ELF-1 (cell line): ENCODE measurements around the gene GJA4.
"Not testable (repeated sequence)": the region's sequence is repeated elsewhere in the genome, so short reads cannot be mapped to it uniquely, and the experiment has no call there.

ENCODE experiments used
- DNase-seq: peaks from one replicate; pipeline ENCODE4 v3.0.0-alpha.2; 2016; ENCODE audit warnings: low read depth, low spot score

The GJA4 gene

DNA sequence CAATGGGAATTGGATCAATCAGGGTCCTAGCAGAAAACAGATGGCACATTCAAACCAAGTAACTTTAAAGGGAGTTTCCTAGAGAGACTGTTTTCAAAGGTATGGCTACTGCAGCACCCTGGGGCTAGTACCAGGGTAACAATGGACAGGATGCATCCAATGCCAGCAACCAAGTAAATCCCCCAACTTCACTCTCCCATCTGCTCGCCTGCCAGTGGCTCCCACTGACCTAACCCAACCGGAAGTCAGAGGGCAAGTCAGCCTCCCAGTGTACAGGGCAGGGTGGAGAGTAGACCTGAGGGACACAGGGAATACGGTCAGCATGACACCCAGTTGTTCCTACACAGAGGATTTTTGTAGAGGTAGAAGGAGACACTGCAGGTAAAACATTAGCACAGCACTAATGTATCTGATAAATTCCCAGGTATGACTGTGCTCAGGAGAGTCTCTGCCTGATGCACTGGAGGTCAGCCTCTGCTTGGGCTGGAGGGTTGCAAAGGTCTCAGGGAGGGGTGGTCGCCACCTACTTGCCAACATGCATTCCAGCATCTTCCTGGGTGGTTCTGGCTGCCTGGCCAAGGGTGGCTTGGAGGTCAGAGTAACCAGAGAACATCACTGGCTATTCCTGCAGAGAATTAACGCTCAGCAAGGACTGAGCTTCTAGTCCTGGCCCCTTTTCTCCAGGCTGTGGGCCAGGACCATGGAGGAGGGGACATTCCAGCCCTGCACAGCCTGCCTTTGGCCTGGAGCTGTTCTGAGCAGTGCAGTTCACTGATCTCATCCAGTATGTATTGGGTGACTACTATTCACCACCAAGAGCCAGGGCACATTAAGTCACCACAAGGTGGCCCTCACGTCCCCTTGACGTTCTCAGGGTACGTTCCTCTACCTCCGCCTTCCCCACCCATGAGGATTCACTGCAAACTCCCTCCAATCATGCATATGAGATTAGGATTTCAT is 5.1 kb upstream of the GJA4 start:
- peak; percentile 69 for DNase-seq

DNA sequence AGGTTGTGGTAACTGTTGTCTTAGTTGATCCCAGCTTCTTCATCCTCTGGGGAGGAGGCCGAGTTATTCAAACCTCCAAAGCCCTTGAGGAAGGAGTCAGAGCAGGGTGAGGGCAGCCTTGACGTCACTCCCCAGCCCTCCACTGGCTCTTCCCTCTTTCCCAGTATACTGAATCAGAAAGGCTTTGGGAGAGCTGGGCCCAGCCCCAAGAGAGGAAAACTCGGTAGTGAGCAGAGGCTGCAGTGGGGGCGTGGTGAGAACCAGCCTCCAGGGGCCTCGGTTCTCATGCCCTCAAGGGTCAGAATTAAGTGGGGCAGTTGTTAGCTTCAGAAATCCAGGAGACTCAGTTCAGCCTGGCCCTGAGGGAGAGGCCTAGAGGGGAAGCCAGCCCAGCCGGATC is 1.8 kb upstream of the GJA4 start:
- DNase-seq, result no peak

DNA sequence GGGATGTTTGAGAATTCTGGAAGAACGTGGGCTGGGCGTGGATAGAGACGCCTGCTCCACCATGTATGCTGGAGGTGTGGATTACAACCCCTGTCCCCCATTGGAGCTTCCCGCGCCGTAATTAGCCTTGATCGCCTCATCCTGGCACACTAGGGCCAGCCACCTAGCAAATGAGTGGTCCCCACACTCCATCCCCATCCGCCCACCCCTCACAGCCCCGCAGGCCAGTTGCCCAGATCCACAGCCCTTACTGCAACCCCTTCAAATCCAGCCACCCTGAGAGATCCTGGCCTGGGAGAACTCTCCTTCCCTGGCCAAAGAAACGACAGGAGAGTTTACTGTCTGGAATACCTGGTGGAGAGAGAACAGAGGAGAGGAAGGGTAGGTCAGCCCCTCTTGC is 375 bp upstream of the GJA4 start:
- no peak for DNase-seq

DNA sequence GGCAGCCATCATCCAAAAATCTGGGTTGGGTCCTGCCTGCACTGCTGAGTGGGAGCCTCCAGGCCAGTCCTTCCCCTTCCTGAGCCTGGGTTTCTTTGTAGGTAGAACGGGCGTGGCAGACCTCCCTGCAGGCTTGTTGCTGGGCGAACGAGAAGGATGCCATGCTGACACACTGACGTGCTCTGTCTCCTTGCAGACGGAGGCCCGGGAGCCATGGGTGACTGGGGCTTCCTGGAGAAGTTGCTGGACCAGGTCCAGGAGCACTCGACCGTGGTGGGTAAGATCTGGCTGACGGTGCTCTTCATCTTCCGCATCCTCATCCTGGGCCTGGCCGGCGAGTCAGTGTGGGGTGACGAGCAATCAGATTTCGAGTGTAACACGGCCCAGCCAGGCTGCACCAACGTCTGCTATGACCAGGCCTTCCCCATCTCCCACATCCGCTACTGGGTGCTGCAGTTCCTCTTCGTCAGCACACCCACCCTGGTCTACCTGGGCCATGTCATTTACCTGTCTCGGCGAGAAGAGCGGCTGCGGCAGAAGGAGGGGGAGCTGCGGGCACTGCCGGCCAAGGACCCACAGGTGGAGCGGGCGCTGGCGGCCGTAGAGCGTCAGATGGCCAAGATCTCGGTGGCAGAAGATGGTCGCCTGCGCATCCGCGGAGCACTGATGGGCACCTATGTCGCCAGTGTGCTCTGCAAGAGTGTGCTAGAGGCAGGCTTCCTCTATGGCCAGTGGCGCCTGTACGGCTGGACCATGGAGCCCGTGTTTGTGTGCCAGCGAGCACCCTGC is 1.4 kb downstream of the GJA4 start:
- DNase-seq, result no peak

DNA sequence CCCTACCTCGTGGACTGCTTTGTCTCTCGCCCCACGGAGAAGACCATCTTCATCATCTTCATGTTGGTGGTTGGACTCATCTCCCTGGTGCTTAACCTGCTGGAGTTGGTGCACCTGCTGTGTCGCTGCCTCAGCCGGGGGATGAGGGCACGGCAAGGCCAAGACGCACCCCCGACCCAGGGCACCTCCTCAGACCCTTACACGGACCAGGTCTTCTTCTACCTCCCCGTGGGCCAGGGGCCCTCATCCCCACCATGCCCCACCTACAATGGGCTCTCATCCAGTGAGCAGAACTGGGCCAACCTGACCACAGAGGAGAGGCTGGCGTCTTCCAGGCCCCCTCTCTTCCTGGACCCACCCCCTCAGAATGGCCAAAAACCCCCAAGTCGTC is 2.0 kb downstream of the GJA4 start:
- DNase-seq, result no peak

DNA sequence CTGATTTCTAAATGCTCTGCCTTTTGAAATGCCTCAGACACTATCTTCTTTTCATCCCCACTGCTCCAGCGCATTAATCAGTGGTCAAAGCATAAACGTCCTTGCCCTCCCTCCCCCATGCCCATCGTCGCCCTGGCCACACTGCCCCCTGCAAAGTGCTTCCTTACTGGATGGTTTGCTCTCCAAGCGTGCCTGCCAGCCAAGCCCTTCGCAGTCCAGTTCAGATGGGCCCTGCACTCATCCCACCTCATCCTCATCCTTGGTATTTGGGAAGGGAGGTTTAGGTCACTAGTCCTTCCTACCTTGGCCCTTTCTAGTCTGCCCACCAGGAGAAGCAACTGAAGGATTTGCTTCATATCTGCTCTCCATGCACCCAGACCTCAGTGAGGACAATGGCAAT is 3.1 kb downstream of the GJA4 start:
- DNase-seq, result no peak

- DNase-seq, result no peak
Measured at GRCh38 chr1:34796990-34797389, 4.2 kb downstream of the GJA4 start.

DNA sequence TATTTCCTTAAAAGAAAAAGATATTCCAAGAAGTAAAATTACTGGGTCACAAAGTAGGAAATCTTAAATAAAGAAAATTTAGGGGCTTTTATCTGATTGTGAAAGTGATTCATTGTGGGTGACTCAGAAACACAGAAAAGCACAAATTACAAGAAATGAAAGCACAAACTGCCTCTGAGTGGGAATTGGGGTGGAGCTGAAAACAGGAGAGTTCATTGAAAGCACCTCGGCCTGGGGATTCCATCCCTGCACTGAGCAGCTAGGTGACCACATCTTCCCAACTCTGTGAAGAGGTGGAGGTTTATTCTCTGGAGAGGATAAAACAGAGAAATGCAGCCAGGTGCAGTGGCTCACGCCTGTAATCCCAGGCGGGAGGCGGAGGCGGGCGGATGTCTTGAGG is 7.4 kb downstream of the GJA4 start:
- DNase-seq, result no peak

GRCh38 chr1:34803770-34804169 is 11.0 kb downstream of the GJA4 start:
- DNase-seq, result no peak

DNA sequence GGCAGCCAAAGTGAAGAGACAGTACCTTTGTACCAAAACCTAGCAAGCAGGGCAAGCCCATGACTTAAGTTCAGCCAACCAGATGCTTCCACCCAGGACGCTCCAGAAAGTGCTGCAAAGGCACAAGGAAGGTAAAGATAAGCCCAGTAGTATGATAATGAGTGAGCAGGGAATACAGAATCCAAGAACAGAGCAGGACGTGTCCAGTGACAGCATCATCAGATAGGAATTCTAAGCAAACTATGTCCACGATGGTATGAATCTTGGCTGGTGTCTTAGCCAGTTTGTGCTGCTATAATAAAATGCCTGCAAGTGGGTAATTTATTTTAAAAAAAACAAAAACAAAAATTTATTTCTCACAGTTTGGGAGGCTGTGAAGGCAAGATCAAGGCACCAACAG is 13.6 kb downstream of the GJA4 start:
- DNase-seq, result no peak

DNA sequence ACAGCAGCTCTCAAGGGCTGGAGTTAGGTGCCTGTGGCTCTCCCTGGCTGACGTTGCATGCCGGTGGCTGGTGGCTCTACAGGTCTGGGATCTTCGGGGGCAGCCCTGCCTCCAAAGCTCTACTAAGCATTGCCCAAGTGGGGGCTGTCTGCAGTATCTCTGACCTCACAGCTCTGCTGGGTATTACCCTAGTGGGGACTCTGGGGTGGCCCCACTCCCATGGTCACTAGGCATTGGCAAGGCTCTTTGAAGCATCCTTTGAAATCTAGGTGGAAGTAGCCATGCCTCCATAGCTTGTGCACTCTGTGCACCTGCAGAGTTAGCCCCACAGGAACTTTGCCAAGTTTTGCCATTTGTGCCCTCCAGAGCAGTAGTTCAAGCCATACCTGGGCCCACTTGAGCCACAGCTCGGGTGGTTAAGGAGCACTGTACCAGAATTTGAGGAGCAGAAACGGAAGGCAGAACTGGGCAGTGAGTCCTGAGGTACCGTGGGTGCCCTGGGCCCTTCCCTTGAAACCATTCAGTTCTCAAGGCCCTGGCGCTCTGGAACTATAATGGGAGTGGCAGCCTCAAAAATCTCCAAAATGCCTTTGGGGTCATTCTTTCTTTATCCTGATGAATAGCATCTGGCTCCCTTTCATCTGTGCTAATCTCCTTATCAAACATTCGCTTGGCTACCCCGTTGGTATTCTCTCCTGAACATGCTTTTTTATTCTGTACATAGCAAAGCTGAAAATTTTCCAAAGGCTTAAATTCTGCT is 15.4 kb downstream of the GJA4 start:
- DNase-seq, result no peak

- DNase-seq, result not testable (repeated sequence)
Measured at GRCh38 chr1:34810781-34811180, 18.0 kb downstream of the GJA4 start.

- no peak for DNase-seq
Measured at GRCh38 chr1:34816332-34816731, 23.5 kb downstream of the GJA4 start.

DNA sequence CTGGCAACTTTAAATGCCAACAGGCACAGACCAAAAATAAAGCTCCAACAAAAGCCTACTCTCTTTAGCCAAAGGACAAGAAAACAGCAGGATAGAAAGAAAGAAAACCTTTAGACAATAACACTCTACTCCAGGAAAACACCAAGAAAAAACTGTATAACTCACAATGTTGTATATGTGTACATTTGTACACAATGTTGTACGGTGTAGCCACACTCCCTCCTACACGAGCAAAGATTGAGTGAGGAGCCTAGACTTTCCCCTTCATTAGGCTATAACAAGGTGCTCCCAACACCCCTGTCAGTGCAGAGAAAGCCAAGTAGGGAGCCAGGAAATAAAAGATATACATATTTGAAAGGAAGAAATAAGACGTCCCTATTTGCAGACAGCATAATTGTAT is 24.0 kb downstream of the GJA4 start:
- no peak for DNase-seq

- DNase-seq, result not testable (repeated sequence)
Measured at GRCh38 chr1:34818862-34819261, 26.1 kb downstream of the GJA4 start.

DNA sequence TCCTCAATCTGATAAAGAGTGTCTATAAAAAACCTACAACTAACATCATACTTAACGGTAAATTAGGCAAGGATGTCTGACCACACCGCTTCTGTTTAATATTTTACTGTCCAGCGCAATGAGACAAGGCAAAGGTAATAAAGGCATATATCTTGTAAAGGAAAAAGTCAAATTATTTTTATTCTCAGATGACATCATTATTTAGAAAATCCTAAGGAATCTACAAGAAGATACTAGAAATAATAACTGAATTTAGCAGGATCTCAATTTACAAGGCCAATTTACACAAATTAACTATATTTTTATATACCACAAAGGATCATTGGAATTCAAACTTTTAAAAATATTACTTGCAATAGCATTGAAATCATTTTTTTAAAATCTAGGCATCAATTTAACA is 29.4 kb downstream of the GJA4 start:
- no peak for DNase-seq

GRCh38 chr1:34824817-34825454 is 32.1 kb downstream of the GJA4 start:
- DNase-seq, result no peak

DNA sequence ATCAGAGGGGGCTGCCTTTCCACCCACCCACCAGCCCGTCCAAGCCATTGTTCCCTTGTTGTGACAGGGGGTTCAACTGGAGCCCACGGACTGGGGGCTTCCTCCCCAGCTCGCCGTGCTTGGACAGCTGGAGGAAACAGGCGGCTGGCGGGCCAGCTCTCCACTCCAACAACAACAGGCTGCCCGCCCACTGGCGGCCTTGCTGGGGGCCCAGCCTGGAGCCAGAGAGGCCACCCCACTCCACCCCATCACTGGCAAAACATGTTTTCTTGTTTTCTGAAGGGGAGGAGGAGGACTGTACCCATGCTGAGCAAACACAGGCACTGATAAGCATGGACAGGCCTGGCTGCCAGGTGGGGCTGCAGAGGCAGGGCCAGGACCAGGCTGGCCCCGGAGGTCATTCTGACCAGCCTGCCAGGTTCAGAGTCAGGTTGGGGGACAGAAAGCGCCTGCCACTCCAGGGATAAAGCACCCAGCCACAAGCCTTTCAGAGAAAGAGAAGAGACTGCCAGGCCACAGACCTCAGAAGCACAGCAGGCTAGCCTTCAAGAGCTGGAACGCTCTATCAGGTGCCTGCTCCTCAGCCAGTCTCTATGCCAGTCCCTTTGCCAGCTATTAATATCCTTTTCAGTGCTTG is 32.8 kb downstream of the GJA4 start:
- DNase-seq, result peak; percentile 68

- DNase-seq, result no peak
Measured at GRCh38 chr1:34827341-34827941, 34.6 kb downstream of the GJA4 start.

DNA sequence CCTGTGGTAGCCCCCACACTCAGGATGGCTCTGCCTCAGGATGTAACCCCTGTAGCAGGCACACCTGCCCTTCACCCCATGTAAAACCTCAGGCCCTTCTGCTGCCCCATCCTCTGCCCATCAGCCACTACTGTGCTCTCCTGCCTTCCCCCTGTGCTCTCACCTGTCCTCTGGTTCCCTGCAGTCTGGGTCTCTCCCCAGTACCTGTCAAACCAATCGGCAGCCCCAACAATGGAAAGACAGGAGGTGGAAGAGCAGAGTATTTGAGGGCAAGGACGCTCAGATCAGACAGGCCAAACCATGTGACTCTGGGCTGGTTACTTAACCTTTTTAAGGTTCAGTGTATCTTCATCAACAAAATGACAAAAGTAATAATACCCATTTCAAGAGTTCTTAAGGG is 35.8 kb downstream of the GJA4 start:
- no peak for DNase-seq

DNA sequence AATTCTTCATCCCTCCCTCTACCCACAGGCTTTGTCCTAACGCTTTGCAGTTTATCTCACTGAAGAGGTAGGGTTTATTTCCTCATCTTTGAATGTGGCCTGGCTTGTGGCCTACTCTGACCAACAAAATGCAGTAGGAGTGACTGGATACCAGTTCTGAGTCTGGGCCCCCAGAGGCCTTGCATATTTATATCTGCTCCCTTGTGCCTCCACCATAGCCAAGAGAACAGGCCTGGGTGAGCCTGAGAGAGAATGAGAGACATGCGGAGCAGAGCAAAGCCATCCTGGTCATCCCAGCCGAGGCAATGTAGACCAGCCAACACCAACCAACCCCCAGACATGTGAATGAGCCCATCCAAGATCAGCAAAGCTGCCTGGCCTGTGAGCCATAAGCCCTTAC is 36.5 kb downstream of the GJA4 start:
- no peak for DNase-seq
